Large intestine (tissue), 12 donors: ENCODE results near the gene RPS24. TPM values are rescaled to one million over a fixed set of nuclear protein-coding genes. Genes with fewer than 3 reads are reported as not detected.
"Not testable (repeated sequence)": the region's sequence is repeated elsewhere in the genome, so short reads cannot be mapped to it uniquely, and the experiment has no call there.

Source experiments
- DNase-seq, 2 donors: peaks; one replicate each; pipeline versions ENCODE4 v3.0.0 to v3.0.0-alpha.2; 2013
- H3K27ac ChIP-seq: one replicate; pipeline ENCODE4 v1.5.1; 2013; ENCODE audit warnings: low read length
- H3K27me3 ChIP-seq: 2 replicates; pipeline ENCODE4 v1.6.1; 2013; ENCODE audit warnings: low read length; ENCODE audit not compliant: control insufficient read depth, insufficient read depth
- H3K36me3 ChIP-seq: 2 replicates; pipeline ENCODE4 v1.6.1; 2013; ENCODE audit warnings: low read length; ENCODE audit not compliant: control insufficient read depth, insufficient read depth
- H3K4me1 ChIP-seq: one replicate; pipeline ENCODE4 v1.6.1; 2013; ENCODE audit warnings: low read length; ENCODE audit not compliant: control insufficient read depth, insufficient read depth
- H3K4me3 ChIP-seq: one replicate; pipeline ENCODE4 v1.5.1; 2013; ENCODE audit warnings: low read length
- H3K9me3 ChIP-seq: one replicate; pipeline ENCODE4 v1.6.1; 2013; ENCODE audit warnings: mild to moderate bottlenecking, low read depth, low read length, moderate library complexity; ENCODE audit not compliant: control insufficient read depth
- WGBS: methylation state at CpG from one replicate; pipeline ENCODE4 v1.1.5; 2013; ENCODE audit warnings: low lambda C conversion rate; ENCODE audit not compliant: insufficient coverage; 5-methylcytosine and 5-hydroxymethylcytosine counted together
- long read RNA-seq, 11 donors: transcript quantifications; one replicate each; lab custom pipeline, GENCODE V29; 2026
- polyA plus RNA-seq: library from polyadenylated mRNA; unstranded; fragments of 120-200 nt; gene quantifications from one replicate; pipeline ENCODE4 v1.2.1, GENCODE V29; 2013

Gene RPS24
- 4,637 TPM for polyA plus RNA-seq
- long read RNA-seq, donor 1, transcript RPS24-219 (6 exons, 684 nt), result major isoform, 801 of 2,586 reads
- long read RNA-seq, donor 1, transcript RPS24-214 (5 exons, 634 nt), result minor isoform, 106 of 2,586 reads
- long read RNA-seq, donor 1, transcript RPS24-211 (1 exons, 2,146 nt), result minor isoform, 327 of 2,586 reads
- long read RNA-seq, donor 1, transcript RPS24-210 (4 exons, 1,008 nt), result minor isoform, 91 of 2,586 reads
- long read RNA-seq, donor 1, partial matches to known transcripts, result 547 of 2,586 reads
- long read RNA-seq, donor 1, other reads (novel, unspliced or antisense), result 638 of 2,586 reads
- long read RNA-seq, donor 2, transcript RPS24-207 (3 exons, 1,104 nt), result minor isoform, 190 of 5,222 reads
- long read RNA-seq, donor 2, transcript RPS24-219 (6 exons, 684 nt), result major isoform, 1,623 of 5,222 reads
- long read RNA-seq, donor 2, transcript RPS24-214 (5 exons, 634 nt), result minor isoform, 153 of 5,222 reads
- long read RNA-seq, donor 2, transcript RPS24-211 (1 exons, 2,146 nt), result minor isoform, 674 of 5,222 reads
- long read RNA-seq, donor 2, partial matches to known transcripts, result 939 of 5,222 reads
- long read RNA-seq, donor 2, other reads (novel, unspliced or antisense), result 1,510 of 5,222 reads
- long read RNA-seq, donor 3, result 0 reads
- long read RNA-seq, donor 4, transcript RPS24-211 (1 exons, 2,146 nt), result minor isoform, 41 of 564 reads
- long read RNA-seq, donor 4, transcript RPS24-210 (4 exons, 1,008 nt), result minor isoform, 22 of 564 reads
- long read RNA-seq, donor 4, transcript RPS24-214 (5 exons, 634 nt), result minor isoform, 22 of 564 reads
- long read RNA-seq, donor 4, transcript RPS24-219 (6 exons, 684 nt), result major isoform, 175 of 564 reads
- long read RNA-seq, donor 4, partial matches to known transcripts, result 126 of 564 reads
- long read RNA-seq, donor 4, other reads (novel, unspliced or antisense), result 160 of 564 reads
- long read RNA-seq, donor 5, transcript RPS24-211 (1 exons, 2,146 nt), result minor isoform, 265 of 1,812 reads
- long read RNA-seq, donor 5, transcript RPS24-219 (6 exons, 684 nt), result major isoform, 585 of 1,812 reads
- long read RNA-seq, donor 5, transcript RPS24-214 (5 exons, 634 nt), result minor isoform, 80 of 1,812 reads
- long read RNA-seq, donor 5, transcript RPS24-207 (3 exons, 1,104 nt), result minor isoform, 58 of 1,812 reads
- long read RNA-seq, donor 5, partial matches to known transcripts, result 377 of 1,812 reads
- long read RNA-seq, donor 5, other reads (novel, unspliced or antisense), result 390 of 1,812 reads
- long read RNA-seq, donor 6, transcript RPS24-211 (1 exons, 2,146 nt), result minor isoform, 516 of 4,200 reads
- long read RNA-seq, donor 6, transcript RPS24-219 (6 exons, 684 nt), result major isoform, 1,061 of 4,200 reads
- long read RNA-seq, donor 6, transcript RPS24-207 (3 exons, 1,104 nt), result minor isoform, 130 of 4,200 reads
- long read RNA-seq, donor 6, transcript RPS24-214 (5 exons, 634 nt), result minor isoform, 158 of 4,200 reads
- long read RNA-seq, donor 6, partial matches to known transcripts, result 1,231 of 4,200 reads
- long read RNA-seq, donor 6, other reads (novel, unspliced or antisense), result 989 of 4,200 reads
- long read RNA-seq, donor 7, transcript RPS24-207 (3 exons, 1,104 nt), result minor isoform, 76 of 1,859 reads
- long read RNA-seq, donor 7, transcript RPS24-211 (1 exons, 2,146 nt), result minor isoform, 333 of 1,859 reads
- long read RNA-seq, donor 7, transcript RPS24-219 (6 exons, 684 nt), result major isoform, 544 of 1,859 reads
- long read RNA-seq, donor 7, transcript RPS24-210 (4 exons, 1,008 nt), result minor isoform, 73 of 1,859 reads
- long read RNA-seq, donor 7, partial matches to known transcripts, result 392 of 1,859 reads
- long read RNA-seq, donor 7, other reads (novel, unspliced or antisense), result 371 of 1,859 reads
- long read RNA-seq, donor 8, transcript RPS24-211 (1 exons, 2,146 nt), result minor isoform, 875 of 5,974 reads
- long read RNA-seq, donor 8, transcript RPS24-207 (3 exons, 1,104 nt), result minor isoform, 165 of 5,974 reads
- long read RNA-seq, donor 8, transcript RPS24-214 (5 exons, 634 nt), result minor isoform, 187 of 5,974 reads
- long read RNA-seq, donor 8, transcript RPS24-219 (6 exons, 684 nt), result major isoform, 1,745 of 5,974 reads
- long read RNA-seq, donor 8, partial matches to known transcripts, result 1,169 of 5,974 reads
- long read RNA-seq, donor 8, other reads (novel, unspliced or antisense), result 1,700 of 5,974 reads
- long read RNA-seq, donor 9, transcript RPS24-210 (4 exons, 1,008 nt), result minor isoform, 224 of 5,945 reads
- long read RNA-seq, donor 9, transcript RPS24-207 (3 exons, 1,104 nt), result minor isoform, 312 of 5,945 reads
- long read RNA-seq, donor 9, transcript RPS24-219 (6 exons, 684 nt), result major isoform, 1,478 of 5,945 reads
- long read RNA-seq, donor 9, transcript RPS24-211 (1 exons, 2,146 nt), result minor isoform, 730 of 5,945 reads
- long read RNA-seq, donor 9, partial matches to known transcripts, result 1,731 of 5,945 reads
- long read RNA-seq, donor 9, other reads (novel, unspliced or antisense), result 1,299 of 5,945 reads
- long read RNA-seq, donor 10, transcript RPS24-214 (5 exons, 634 nt), result minor isoform, 154 of 4,418 reads
- long read RNA-seq, donor 10, transcript RPS24-219 (6 exons, 684 nt), result major isoform, 1,082 of 4,418 reads
- long read RNA-seq, donor 10, transcript RPS24-210 (4 exons, 1,008 nt), result minor isoform, 111 of 4,418 reads
- long read RNA-seq, donor 10, transcript RPS24-211 (1 exons, 2,146 nt), result minor isoform, 798 of 4,418 reads
- long read RNA-seq, donor 10, partial matches to known transcripts, result 1,068 of 4,418 reads
- long read RNA-seq, donor 10, other reads (novel, unspliced or antisense), result 1,095 of 4,418 reads
- long read RNA-seq, donor 11, transcript RPS24-219 (6 exons, 684 nt), result major isoform, 749 of 2,770 reads
- long read RNA-seq, donor 11, transcript RPS24-214 (5 exons, 634 nt), result minor isoform, 149 of 2,770 reads
- long read RNA-seq, donor 11, transcript RPS24-211 (1 exons, 2,146 nt), result minor isoform, 399 of 2,770 reads
- long read RNA-seq, donor 11, transcript RPS24-210 (4 exons, 1,008 nt), result minor isoform, 80 of 2,770 reads
- long read RNA-seq, donor 11, partial matches to known transcripts, result 679 of 2,770 reads
- long read RNA-seq, donor 11, other reads (novel, unspliced or antisense), result 641 of 2,770 reads

GRCh38 chr10:78033637-78034470, at the start of gene RPS24:
RPS24 (plus strand) TSS chr10:78033863; CDS start chr10:78033902, 39 bp downstream.
- WGBS, result no CpG with 5 or more reads among the region's 55 CpGs
- H3K9me3 ChIP-seq, result no peaks in the 10 kb centered on the region
- peaks cover 19% of the 10 kb centered on the region for H3K4me1 ChIP-seq
- peaks cover 37% of the 10 kb centered on the region for H3K36me3 ChIP-seq
- peak; percentile 97 to 98 for DNase-seq
- H3K4me3 ChIP-seq, result peak within 1 kb of the TSS; percentile 93
- H3K27me3 ChIP-seq, result no peaks in the 10 kb centered on the region
- H3K27ac ChIP-seq, result peak within 1 kb of the TSS; percentile 64

GRCh38 chr10:77984986-77985385, 48.7 kb upstream of the RPS24 start:
- Histone ChIP-seq H3K9me3 (no peaks in the 10 kb centered on the region), H3K27me3 (no peaks in the 10 kb centered on the region), H3K27ac (no peak overlapping the region), H3K36me3 (peaks cover 90% of the 10 kb centered on the region), H3K4me1 (no peaks in the 10 kb centered on the region), H3K4me3 (no peak overlapping the region)
- WGBS, result no CpG with 5 or more reads among the region's 4 CpGs
- DNase-seq, result no peak

- H3K4me3 ChIP-seq, result no peak overlapping the region
- no peaks in the 10 kb centered on the region for H3K4me1 ChIP-seq
- H3K9me3 ChIP-seq, result no peaks in the 10 kb centered on the region
- H3K27me3 ChIP-seq, result no peaks in the 10 kb centered on the region
- WGBS, result no CpG with 5 or more reads among the region's 7 CpGs
- DNase-seq, result no peak
- H3K36me3 ChIP-seq, result peaks cover 92% of the 10 kb centered on the region
- no peak overlapping the region for H3K27ac ChIP-seq
Observed at GRCh38 chr10:77987671-77988255, 45.9 kb upstream of the RPS24 start.

- no peaks in the 10 kb centered on the region for H3K9me3 ChIP-seq
- H3K4me3 ChIP-seq, result no peak overlapping the region
- H3K4me1 ChIP-seq, result no peaks in the 10 kb centered on the region
- no CpG with 5 or more reads among the region's 11 CpGs for WGBS
- no peak overlapping the region for H3K27ac ChIP-seq
- peak in 1 of 2 donors; percentile 21 for DNase-seq
- H3K36me3 ChIP-seq, result peaks cover 92% of the 10 kb centered on the region
- H3K27me3 ChIP-seq, result no peaks in the 10 kb centered on the region
Observed at GRCh38 chr10:77989081-77989724, 44.5 kb upstream of the RPS24 start.

GRCh38 chr10:77993620-77994019, 40.0 kb upstream of the RPS24 start:
- H3K27ac ChIP-seq, result no peak overlapping the region
- no peaks in the 10 kb centered on the region for H3K27me3 ChIP-seq
- no peak overlapping the region for H3K4me3 ChIP-seq
- no peak for DNase-seq
- H3K36me3 ChIP-seq, result peaks cover 54% of the 10 kb centered on the region
- WGBS, result no CpG with 5 or more reads among the region's 3 CpGs
- H3K4me1 ChIP-seq, result no peaks in the 10 kb centered on the region
- no peaks in the 10 kb centered on the region for H3K9me3 ChIP-seq

- H3K27me3 ChIP-seq, H3K9me3 ChIP-seq, H3K4me1 ChIP-seq, H3K4me3 ChIP-seq, H3K27ac ChIP-seq, DNase-seq: not testable (repeated sequence)
- peaks cover 45% of the 10 kb centered on the region for H3K36me3 ChIP-seq
- WGBS, result no CpG with 5 or more reads among the region's 5 CpGs
Observed at GRCh38 chr10:77998780-77999179, 34.9 kb upstream of the RPS24 start.

GRCh38 chr10:78000206-78000605, 33.5 kb upstream of the RPS24 start:
- H3K4me3 ChIP-seq, result no peak overlapping the region
- H3K27ac ChIP-seq, result no peak overlapping the region
- DNase-seq, result no peak
- peaks cover 52% of the 10 kb centered on the region for H3K36me3 ChIP-seq
- H3K9me3 ChIP-seq, result no peaks in the 10 kb centered on the region
- no peaks in the 10 kb centered on the region for H3K27me3 ChIP-seq
- H3K4me1 ChIP-seq, result no peaks in the 10 kb centered on the region
